Suprapubic skin (tissue), 3 donors: ENCODE data around the gene CCDC110.

Source experiments
- CTCF ChIP-seq, 2 donors: fragments of 200-600 bp in 1 of 2; fragments of 450-650 bp in 1 of 2; sonication (generic) in 1 of 2; IDR thresholded peaks; one replicate each; pipeline ENCODE4 v1.5.1; 2016 to 2019; ENCODE audit warnings: antibody characterized with exemption in 2 of 2, mild to moderate bottlenecking in 1 of 2, moderate library complexity in 1 of 2
- POLR2A ChIP-seq, 2 donors: fragments of 450-650 bp; IDR thresholded peaks; one replicate each; pipeline ENCODE4 v1.6.1; 2017; ENCODE audit warnings: antibody characterized with exemption in 2 of 2, mild to moderate bottlenecking in 2 of 2, moderate library complexity in 2 of 2

- no peak for TF ChIP-seq POLR2A (IDR thresholded peaks at IDR 0.05)
- TF ChIP-seq CTCF (IDR thresholded peaks at IDR 0.05) = no peak
These were observed 76.1 kb downstream of the CCDC110 start, which contains the start of gene LRP2BP for GRCh38 chr4:185395238-185395955.
